Effector memory CD4-positive, alpha-beta T cell (primary cell): ENCODE data around the gene ISG20.

ENCODE experiments used
- DNase-seq, 3 donors: peaks; one replicate each; pipeline ENCODE4 v3.0.0-alpha.2; 2020
- H3K27ac ChIP-seq: 2 replicates; pipeline ENCODE4 v1.7.0; 2013; ENCODE audit warnings: mild to moderate bottlenecking, low read length, moderate library complexity; ENCODE audit not compliant: insufficient read depth, poor library complexity, severe bottlenecking
- H3K27me3 ChIP-seq: replicated peaks from 2 replicates; pipeline ENCODE4 v1.7.0; 2013; ENCODE audit warnings: mild to moderate bottlenecking, low read length; ENCODE audit not compliant: insufficient read depth, control insufficient read depth, poor library complexity, severe bottlenecking
- H3K36me3 ChIP-seq: 2 replicates; pipeline ENCODE4 v1.7.0; 2013; ENCODE audit warnings: mild to moderate bottlenecking, low read length, moderate library complexity; ENCODE audit not compliant: control insufficient read depth, insufficient read depth
- H3K4me1 ChIP-seq: 2 replicates; pipeline ENCODE4 v1.7.0; 2013; ENCODE audit warnings: low read length, mild to moderate bottlenecking; ENCODE audit not compliant: control insufficient read depth, insufficient read depth, poor library complexity, severe bottlenecking
- H3K4me3 ChIP-seq: 2 replicates; pipeline ENCODE4 v1.7.0; 2013; ENCODE audit warnings: low read length, low read depth, mild to moderate bottlenecking; ENCODE audit not compliant: insufficient read depth, poor library complexity, severe bottlenecking
- H3K9me3 ChIP-seq: 2 replicates; pipeline ENCODE4 v1.7.0; 2013; ENCODE audit warnings: mild to moderate bottlenecking, low read length, moderate library complexity; ENCODE audit not compliant: control insufficient read depth

The ISG20 gene

GRCh38 chr15:88661041-88661700, 22.4 kb downstream of the ISG20 start:
- Histone ChIP-seq H3K4me3 (no peak overlapping the region), H3K36me3 (no peaks in the 10 kb centered on the region), H3K27me3 (no peaks in the 10 kb centered on the region), H3K27ac (no peak overlapping the region), H3K4me1 (peaks cover 14% of the 10 kb centered on the region), H3K9me3 (no peaks in the 10 kb centered on the region)
- DNase-seq = no peak

- H3K27ac ChIP-seq = no peak overlapping the region
Observed at GRCh38 chr15:88661761-88662556, 23.1 kb downstream of the ISG20 start.

GRCh38 chr15:88663141-88663621, 24.4 kb downstream of the ISG20 start:
- Histone ChIP-seq H3K27ac (no peak overlapping the region), H3K36me3 (no peaks in the 10 kb centered on the region), H3K4me3 (no peak overlapping the region), H3K4me1 (peaks cover 3% of the 10 kb centered on the region), H3K9me3 (no peaks in the 10 kb centered on the region), H3K27me3 (no peaks in the 10 kb centered on the region)
- DNase-seq = no peak

More at GRCh38 chr15:88661761-88662556, 23.1 kb downstream of the ISG20 start:
- no peak overlapping the region for H3K4me3 ChIP-seq
- no peak for DNase-seq
- peaks cover 7% of the 10 kb centered on the region for H3K4me1 ChIP-seq
- no peaks in the 10 kb centered on the region for H3K9me3 ChIP-seq
- H3K36me3 ChIP-seq = no peaks in the 10 kb centered on the region
- no peaks in the 10 kb centered on the region for H3K27me3 ChIP-seq

- no peak overlapping the region for H3K27ac ChIP-seq
- peak in 2 of 3 donors; percentile 25 to 37 for DNase-seq
Observed at GRCh38 chr15:88664151-88664778, 25.4 kb downstream of the ISG20 start.

GRCh38 chr15:88674661-88675060, 35.8 kb downstream of the ISG20 start:
- no peaks in the 10 kb centered on the region for H3K4me1 ChIP-seq
- no peak for DNase-seq
- no peaks in the 10 kb centered on the region for H3K36me3 ChIP-seq
- H3K27me3 ChIP-seq = no peaks in the 10 kb centered on the region
- H3K4me3 ChIP-seq = no peak overlapping the region
- no peaks in the 10 kb centered on the region for H3K9me3 ChIP-seq
- no peak overlapping the region for H3K27ac ChIP-seq

More at GRCh38 chr15:88664151-88664778, 25.4 kb downstream of the ISG20 start:
- H3K4me3 ChIP-seq = no peak overlapping the region
- peaks cover 3% of the 10 kb centered on the region for H3K4me1 ChIP-seq
- H3K9me3 ChIP-seq = no peaks in the 10 kb centered on the region
- no peaks in the 10 kb centered on the region for H3K27me3 ChIP-seq
- no peaks in the 10 kb centered on the region for H3K36me3 ChIP-seq

- H3K27me3 ChIP-seq = no peaks in the 10 kb centered on the region
- H3K9me3 ChIP-seq = no peaks in the 10 kb centered on the region
- no peaks in the 10 kb centered on the region for H3K4me1 ChIP-seq
- no peak overlapping the region for H3K27ac ChIP-seq
- H3K4me3 ChIP-seq = no peak overlapping the region
- no peaks in the 10 kb centered on the region for H3K36me3 ChIP-seq
- no peak for DNase-seq
Observed at GRCh38 chr15:88678755-88679154, 39.9 kb downstream of the ISG20 start.

- Histone ChIP-seq H3K4me3 (no peak overlapping the region), H3K4me1 (no peaks in the 10 kb centered on the region)
- DNase-seq = no peak
Observed at GRCh38 chr15:88680241-88681001, 41.6 kb downstream of the ISG20 start.

GRCh38 chr15:88681610-88682221, 42.9 kb downstream of the ISG20 start:
- H3K4me1 ChIP-seq = no peaks in the 10 kb centered on the region
- H3K27me3 ChIP-seq = no peaks in the 10 kb centered on the region
- H3K36me3 ChIP-seq = no peaks in the 10 kb centered on the region
- no peak overlapping the region for H3K27ac ChIP-seq
- no peak overlapping the region for H3K4me3 ChIP-seq
- no peaks in the 10 kb centered on the region for H3K9me3 ChIP-seq
- no peak for DNase-seq

More at GRCh38 chr15:88680241-88681001, 41.6 kb downstream of the ISG20 start:
- no peaks in the 10 kb centered on the region for H3K27me3 ChIP-seq
- H3K27ac ChIP-seq = no peak overlapping the region
- H3K36me3 ChIP-seq = no peaks in the 10 kb centered on the region
- no peaks in the 10 kb centered on the region for H3K9me3 ChIP-seq

- H3K9me3 ChIP-seq = no peaks in the 10 kb centered on the region
- H3K4me1 ChIP-seq = no peaks in the 10 kb centered on the region
- no peaks in the 10 kb centered on the region for H3K27me3 ChIP-seq
- H3K27ac ChIP-seq = no peak overlapping the region
- DNase-seq = no peak
- no peak overlapping the region for H3K4me3 ChIP-seq
- no peaks in the 10 kb centered on the region for H3K36me3 ChIP-seq
Observed at GRCh38 chr15:88684345-88684744, 45.5 kb downstream of the ISG20 start.
